Panc1 (cell line): ENCODE results near the gene ISY1. TPM values are rescaled to one million over a fixed set of nuclear protein-coding genes. Genes with fewer than 3 reads are reported as not detected.

Source experiments
- ATAC-seq: fragments of 200-7000 bp; cut with Tn5 transposase; 2 replicates; pipeline ENCODE4 v1.9.1; 2020; ENCODE audit warnings: mild to moderate bottlenecking, moderate library complexity
- BruUV-seq: library from RNA; stranded (reverse); fragments of 400-500 nt; replicated peaks from 2 replicates; lab custom pipeline; 2021; lab: Mats Ljungman, UMichigan
- CTCF ChIA-PET: fragments of 300-600 bp; sonication (Branson Sonifier 250); formaldehyde crosslinking; loops from one replicate; lab custom pipeline; 2022; ENCODE audit warnings: antibody characterized with exemption; lab: Charles Lee
- POLR2A ChIA-PET: fragments of 300-600 bp; sonication (Branson Sonifier 250); formaldehyde crosslinking; loops from one replicate; lab custom pipeline; 2022; ENCODE audit warnings: antibody characterized with exemption; lab: Charles Lee
- DNase-seq: peaks from one replicate; pipeline ENCODE4 v3.0.0-alpha.2; 2010; ENCODE audit warnings: low read depth, low spot score
- H3K27ac ChIP-seq: 2 replicates; pipeline ENCODE4 v1.5.1; 2011; ENCODE audit warnings: mild to moderate bottlenecking, low read length, inconsistent platforms
- H3K27me3 ChIP-seq: fragments of 200-500 bp; sonication (Bioruptor generic); 2 replicates; pipeline ENCODE4 v1.6.0; 2014; ENCODE audit warnings: low read length, inconsistent platforms; ENCODE audit not compliant: control insufficient read depth, insufficient read depth
- H3K36me3 ChIP-seq: fragments of 200-500 bp; sonication (Bioruptor generic); 2 replicates; pipeline ENCODE4 v1.5.1; 2014; ENCODE audit warnings: inconsistent platforms, mild to moderate bottlenecking, low read length, moderate library complexity; ENCODE audit not compliant: control insufficient read depth, insufficient read depth
- H3K4me1 ChIP-seq: 2 replicates; pipeline ENCODE4 v1.5.1; 2011; ENCODE audit warnings: inconsistent platforms, mild to moderate bottlenecking, low read length, moderate library complexity; ENCODE audit not compliant: control insufficient read depth, insufficient read depth
- H3K4me3 ChIP-seq, 2 experiments: 2 replicates each; pipeline ENCODE4 v1.5.1; 2011 to 2012; ENCODE audit warnings: low read depth in 2 of 2, low read length in 2 of 2, mild to moderate bottlenecking in 2 of 2, inconsistent platforms in 1 of 2, moderate library complexity in 1 of 2
- H3K9me3 ChIP-seq: fragments of 200-500 bp; sonication (Bioruptor generic); 2 replicates; pipeline ENCODE4 v1.5.1; 2014; ENCODE audit warnings: low read depth, mild to moderate bottlenecking, inconsistent platforms, low read length, moderate library complexity; ENCODE audit not compliant: control insufficient read depth, insufficient read depth
- POLR2AphosphoS5 ChIP-seq: IDR thresholded peaks from 2 replicates; pipeline ENCODE4 v1.6.1; 2012; ENCODE audit warnings: mild to moderate bottlenecking, low read depth, low read length, moderate library complexity
- SIN3A ChIP-seq: IDR thresholded peaks from 2 replicates; pipeline ENCODE4 v1.6.1; 2012; ENCODE audit warnings: low read depth, mild to moderate bottlenecking, low read length, moderate library complexity, borderline replicate concordance; ENCODE audit not compliant: insufficient read depth
- TCF7L2 ChIP-seq: IDR thresholded peaks from 2 replicates; pipeline ENCODE4 v1.6.1; 2011; ENCODE audit warnings: mild to moderate bottlenecking, low read depth, low read length, inconsistent platforms
- in situ Hi-C: cut with HindIII; loops from 2 replicates; pipeline ENCODE4 v1.10.0; 2016; ENCODE audit warnings: low sequenced_read_pairs, low pct_unique_long_range_greater_than_20kb
- intact Hi-C: fragments of 100-400 bp; cut with micrococcal nuclease; formaldehyde crosslinking; loops from one replicate; pipeline ENCODE4 v1.10.0; 2022; ENCODE audit not compliant: unreplicated experiment
- total RNA-seq: library from RNA; stranded (reverse); gene quantifications from one replicate; pipeline ENCODE4 v1.2.1, GENCODE V29; 2021; ENCODE audit not compliant: unreplicated experiment
- TF ChIP-seq, protein P1 (sequence below): fragments of 450-650 bp; IDR thresholded peaks from 2 replicates; pipeline ENCODE4 v1.5.1; 2017; ENCODE audit warnings: mild to moderate bottlenecking
- TF ChIP-seq, protein P2 (sequence below), 2 experiments: IDR thresholded peaks; 2 replicates each; pipeline ENCODE4 v1.6.1; 2011 to 2012; ENCODE audit warnings: low read depth in 2 of 2, control low read depth in 1 of 2, low read length in 1 of 2, mild to moderate bottlenecking in 1 of 2, moderate library complexity in 1 of 2; ENCODE audit not compliant: insufficient read depth in 1 of 2

The ISY1 gene
- total RNA-seq, 1 experiment from 2014 or later, result 45.7 TPM

- DNase-seq (no peak), ATAC-seq (no peak)
- Histone ChIP-seq H3K36me3 (no peaks in the 10 kb centered on the region), H3K27ac (0 out of 2 replicates have a peak overlapping the region, but pooled peaks have one; percentile 12), H3K27me3 (no peaks in the 10 kb centered on the region), H3K9me3 (no peaks in the 10 kb centered on the region), H3K4me3 (no peak overlapping the region), H3K4me1 (peaks cover 4% of the 10 kb centered on the region)
- no TSS peak for BruUV-seq
- in situ Hi-C loops (no loop called here), intact Hi-C loops (loop anchor here (10.0 kb wide), 1 partner anchor 112 kb away; no protein-coding TSS in a partner anchor)
- CTCF ChIA-PET, result no interaction called here
- POLR2A ChIA-PET, result no interaction called here
- TF ChIP-seq SIN3A (no peak), TCF7L2 (no peak), POLR2AphosphoS5 (no peak)
- TF ChIP-seq, protein P1, sequence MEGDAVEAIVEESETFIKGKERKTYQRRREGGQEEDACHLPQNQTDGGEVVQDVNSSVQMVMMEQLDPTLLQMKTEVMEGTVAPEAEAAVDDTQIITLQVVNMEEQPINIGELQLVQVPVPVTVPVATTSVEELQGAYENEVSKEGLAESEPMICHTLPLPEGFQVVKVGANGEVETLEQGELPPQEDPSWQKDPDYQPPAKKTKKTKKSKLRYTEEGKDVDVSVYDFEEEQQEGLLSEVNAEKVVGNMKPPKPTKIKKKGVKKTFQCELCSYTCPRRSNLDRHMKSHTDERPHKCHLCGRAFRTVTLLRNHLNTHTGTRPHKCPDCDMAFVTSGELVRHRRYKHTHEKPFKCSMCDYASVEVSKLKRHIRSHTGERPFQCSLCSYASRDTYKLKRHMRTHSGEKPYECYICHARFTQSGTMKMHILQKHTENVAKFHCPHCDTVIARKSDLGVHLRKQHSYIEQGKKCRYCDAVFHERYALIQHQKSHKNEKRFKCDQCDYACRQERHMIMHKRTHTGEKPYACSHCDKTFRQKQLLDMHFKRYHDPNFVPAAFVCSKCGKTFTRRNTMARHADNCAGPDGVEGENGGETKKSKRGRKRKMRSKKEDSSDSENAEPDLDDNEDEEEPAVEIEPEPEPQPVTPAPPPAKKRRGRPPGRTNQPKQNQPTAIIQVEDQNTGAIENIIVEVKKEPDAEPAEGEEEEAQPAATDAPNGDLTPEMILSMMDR, result no peak
- TF ChIP-seq, protein P2, sequence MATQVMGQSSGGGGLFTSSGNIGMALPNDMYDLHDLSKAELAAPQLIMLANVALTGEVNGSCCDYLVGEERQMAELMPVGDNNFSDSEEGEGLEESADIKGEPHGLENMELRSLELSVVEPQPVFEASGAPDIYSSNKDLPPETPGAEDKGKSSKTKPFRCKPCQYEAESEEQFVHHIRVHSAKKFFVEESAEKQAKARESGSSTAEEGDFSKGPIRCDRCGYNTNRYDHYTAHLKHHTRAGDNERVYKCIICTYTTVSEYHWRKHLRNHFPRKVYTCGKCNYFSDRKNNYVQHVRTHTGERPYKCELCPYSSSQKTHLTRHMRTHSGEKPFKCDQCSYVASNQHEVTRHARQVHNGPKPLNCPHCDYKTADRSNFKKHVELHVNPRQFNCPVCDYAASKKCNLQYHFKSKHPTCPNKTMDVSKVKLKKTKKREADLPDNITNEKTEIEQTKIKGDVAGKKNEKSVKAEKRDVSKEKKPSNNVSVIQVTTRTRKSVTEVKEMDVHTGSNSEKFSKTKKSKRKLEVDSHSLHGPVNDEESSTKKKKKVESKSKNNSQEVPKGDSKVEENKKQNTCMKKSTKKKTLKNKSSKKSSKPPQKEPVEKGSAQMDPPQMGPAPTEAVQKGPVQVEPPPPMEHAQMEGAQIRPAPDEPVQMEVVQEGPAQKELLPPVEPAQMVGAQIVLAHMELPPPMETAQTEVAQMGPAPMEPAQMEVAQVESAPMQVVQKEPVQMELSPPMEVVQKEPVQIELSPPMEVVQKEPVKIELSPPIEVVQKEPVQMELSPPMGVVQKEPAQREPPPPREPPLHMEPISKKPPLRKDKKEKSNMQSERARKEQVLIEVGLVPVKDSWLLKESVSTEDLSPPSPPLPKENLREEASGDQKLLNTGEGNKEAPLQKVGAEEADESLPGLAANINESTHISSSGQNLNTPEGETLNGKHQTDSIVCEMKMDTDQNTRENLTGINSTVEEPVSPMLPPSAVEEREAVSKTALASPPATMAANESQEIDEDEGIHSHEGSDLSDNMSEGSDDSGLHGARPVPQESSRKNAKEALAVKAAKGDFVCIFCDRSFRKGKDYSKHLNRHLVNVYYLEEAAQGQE (IDR thresholded peaks at IDR 0.05; ENCODE audit: insufficient read depth in 1 of 2, low read depth in 2 of 2, low read length in 1 of 2), result no peak
These were observed 73.6 kb downstream of the ISY1 start for GRCh38 chr3:129087138-129087702.

DNA sequence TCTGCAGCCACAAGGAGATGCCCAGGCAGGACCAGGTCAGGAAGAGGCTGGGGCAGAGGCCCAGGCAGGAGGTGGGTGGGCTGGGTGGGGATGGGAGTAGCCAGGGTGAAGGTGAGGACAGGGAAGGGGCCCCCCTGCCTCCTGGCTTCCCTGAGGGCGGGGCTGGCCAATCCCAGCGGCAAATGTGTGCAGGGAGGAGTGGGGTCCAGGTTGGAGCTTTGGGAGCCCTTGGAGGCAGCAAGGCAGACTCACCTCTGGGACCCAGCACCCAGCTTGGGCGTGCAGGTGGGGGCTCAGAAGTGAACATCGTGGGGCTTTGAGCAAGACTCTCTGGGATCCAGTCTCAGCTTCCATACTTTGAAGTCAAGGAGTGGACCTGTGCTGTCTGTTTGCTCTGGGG is 75.0 kb downstream of the ISY1 start:
- Histone ChIP-seq H3K4me3 (no peak overlapping the region), H3K27ac (no peak overlapping the region), H3K27me3 (no peaks in the 10 kb centered on the region), H3K36me3 (no peaks in the 10 kb centered on the region), H3K4me1 (peaks cover 4% of the 10 kb centered on the region), H3K9me3 (no peaks in the 10 kb centered on the region)
- CTCF ChIA-PET, result no interaction called here
- POLR2A ChIA-PET, result interaction anchor here (0.6 kb wide), 1 partner anchor 25 kb away, joined by 5 read pairs; no protein-coding TSS in a partner anchor
- BruUV-seq, result no TSS peak
- ATAC-seq (no peak), DNase-seq (no peak)
- intact Hi-C loops (loop anchor here (10.0 kb wide), 1 partner anchor 111 kb away; no protein-coding TSS in a partner anchor), in situ Hi-C loops (no loop called here)
- no peak for TF ChIP-seq TCF7L2

DNA sequence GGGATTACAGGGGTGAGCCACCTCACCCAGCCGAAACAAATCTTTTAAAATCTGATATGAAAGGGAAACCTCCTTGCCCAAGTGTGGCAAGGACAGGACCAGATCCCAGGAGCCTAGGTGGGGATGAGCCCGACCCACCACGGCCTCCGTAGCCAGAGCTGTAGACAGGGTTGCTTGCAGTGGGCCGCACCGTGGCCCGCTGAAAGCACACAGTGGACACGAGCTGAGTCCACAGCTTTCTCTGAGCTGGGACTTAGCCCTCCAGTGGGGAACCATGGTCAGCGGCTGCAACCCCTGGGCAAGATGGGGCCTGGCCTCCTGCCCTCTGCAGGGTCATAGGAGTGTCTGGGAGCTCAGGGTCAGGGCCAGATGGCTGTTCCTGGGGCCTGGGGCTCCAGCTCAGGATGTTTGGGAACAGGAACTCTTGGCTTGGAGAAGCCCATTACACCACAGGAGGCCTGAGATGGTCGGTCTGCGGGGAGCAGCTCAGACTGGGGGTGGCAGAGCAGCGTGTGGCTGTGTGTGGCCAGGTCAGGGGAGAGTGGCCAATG is 75.6 kb downstream of the ISY1 start:
- ChIA-PET POLR2A (interaction anchor here (0.6 to 0.7 kb wide), 2 partner anchors 26 to 140 kb away, joined by 5 to 17 read pairs; no protein-coding TSS in a partner anchor), CTCF (no interaction called here)
- no peaks in the 10 kb centered on the region for H3K36me3 ChIP-seq
- peaks cover 4% of the 10 kb centered on the region for H3K4me1 ChIP-seq
- no peaks in the 10 kb centered on the region for H3K27me3 ChIP-seq
- no peaks in the 10 kb centered on the region for H3K9me3 ChIP-seq
- no peak overlapping the region for H3K4me3 ChIP-seq
- no peak for DNase-seq
- no peak overlapping the region for H3K27ac ChIP-seq
- no peak for ATAC-seq
- TF ChIP-seq, protein P2 (IDR thresholded peaks at IDR 0.05; ENCODE audit: insufficient read depth in 1 of 2, low read depth in 2 of 2, low read length in 1 of 2), result no peak
- TF ChIP-seq TCF7L2 (no peak), POLR2AphosphoS5 (no peak), SIN3A (no peak)
- TF ChIP-seq, protein P1, result no peak
- in situ Hi-C loops, result no loop called here
- intact Hi-C loops, result loop anchor here (10.0 kb wide), 1 partner anchor 110 kb away; no protein-coding TSS in a partner anchor
- BruUV-seq, result no TSS peak
